HG02571 (cell line): ENCODE results near the gene PCDHAC2.

Experiments
- ATAC-seq: cut with Tn5 transposase; IDR thresholded peaks from one replicate; pipeline ENCODE4 v1.9.1; 2021; ENCODE audit warnings: mild to moderate bottlenecking, moderate library complexity; ENCODE audit not compliant: unreplicated experiment

PCDHAC2 gene

DNA sequence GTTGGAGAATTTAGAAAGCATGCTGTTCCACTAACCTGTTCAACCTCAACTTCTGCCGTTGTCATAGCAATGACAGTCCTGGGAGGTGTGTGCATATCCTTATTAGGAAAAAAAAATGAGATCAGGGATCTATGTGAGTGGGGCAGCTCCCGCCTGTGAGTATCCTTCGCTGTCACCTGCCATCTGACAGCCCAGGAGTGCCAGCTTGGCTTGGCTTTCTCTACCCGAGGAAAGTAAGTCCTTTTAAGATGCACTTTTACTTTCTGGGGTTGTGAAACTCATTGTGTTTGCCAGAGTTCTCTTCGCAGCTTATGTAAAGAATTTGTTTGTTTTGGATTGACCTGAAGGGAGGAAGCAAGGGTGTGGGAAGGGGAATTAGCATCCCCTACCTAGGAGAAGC lies 21.8 kb downstream of the PCDHAC2 start:
- no peak for ATAC-seq

GRCh38 chr5:140988608-140989007 lies 22.3 kb downstream of the PCDHAC2 start:
- ATAC-seq, result no peak

DNA sequence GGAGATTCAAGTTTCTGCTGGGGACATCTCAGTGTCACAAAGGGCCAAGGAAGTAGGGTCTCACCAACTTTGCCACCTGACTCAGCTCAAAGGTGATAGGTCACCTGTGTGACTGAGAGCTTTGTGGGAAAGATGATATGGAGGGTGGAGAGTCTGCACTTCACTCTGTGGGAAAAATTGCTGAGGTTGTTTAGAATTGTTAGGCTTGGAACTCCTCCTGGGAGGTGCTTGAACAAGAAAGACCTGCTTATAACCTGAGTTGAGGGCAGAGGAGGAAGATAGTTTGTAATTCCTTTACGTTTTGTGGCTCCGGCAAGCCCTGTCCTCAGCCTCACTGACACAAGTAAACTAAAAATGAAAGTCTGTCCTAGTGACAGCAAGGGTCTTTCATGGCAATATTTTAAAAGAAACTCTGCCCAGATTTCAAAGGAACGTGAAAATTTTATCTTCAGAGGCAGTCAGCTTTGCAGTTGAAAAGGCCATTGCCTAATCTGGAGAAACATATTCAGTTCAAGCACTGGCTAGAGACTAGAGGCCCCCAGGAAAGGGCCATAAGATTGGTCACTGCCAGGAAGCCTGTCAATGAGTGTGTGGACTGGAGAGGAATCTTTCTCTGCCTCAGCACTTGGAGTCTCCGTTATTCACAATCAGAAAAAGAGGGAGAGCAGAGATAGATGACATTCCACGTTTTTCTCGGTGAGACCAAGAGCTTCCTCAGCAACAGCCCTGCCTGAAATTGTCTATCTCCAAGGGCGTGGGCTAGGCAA lies 23.2 kb downstream of the PCDHAC2 start:
- no peak for ATAC-seq

DNA sequence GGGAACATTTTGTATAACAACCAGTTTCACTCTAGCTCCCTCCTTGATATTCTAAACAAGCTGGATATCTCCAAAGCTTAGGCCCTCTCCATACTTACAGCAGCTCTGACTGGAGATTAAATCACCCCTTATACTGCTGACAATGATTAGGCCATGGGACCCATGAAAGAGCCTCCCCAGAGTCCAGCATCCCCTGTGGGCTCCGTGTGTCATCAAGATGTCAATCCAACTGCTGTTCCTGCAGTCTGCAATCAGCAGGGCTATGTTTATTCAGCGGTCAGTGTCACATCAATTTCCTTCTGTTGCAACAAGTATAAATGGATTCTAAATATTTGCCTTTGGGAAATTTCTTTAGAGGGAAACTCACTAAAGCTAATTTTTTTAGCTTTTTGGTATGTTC lies 26.6 kb downstream of the PCDHAC2 start:
- ATAC-seq, result no peak

DNA sequence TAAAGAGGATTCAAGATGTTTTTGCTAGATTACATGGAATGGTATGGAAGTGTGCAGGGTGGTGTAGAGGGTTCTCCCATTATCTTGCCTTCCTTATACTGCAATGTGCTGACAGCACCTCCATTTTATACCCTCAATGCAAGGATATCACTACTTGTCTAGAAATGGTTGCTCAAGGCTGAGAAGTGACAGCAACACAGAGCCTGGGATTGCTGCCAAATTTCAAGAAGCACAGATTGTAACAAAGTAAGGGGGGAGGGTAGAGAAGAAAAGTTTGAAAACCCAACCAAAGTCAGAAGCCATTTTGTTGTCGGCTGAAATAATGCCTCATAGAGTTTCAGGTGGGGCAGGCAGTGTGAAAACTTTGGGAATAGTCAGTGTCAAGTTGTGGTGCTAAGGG lies 29.8 kb downstream of the PCDHAC2 start:
- no peak for ATAC-seq

DNA sequence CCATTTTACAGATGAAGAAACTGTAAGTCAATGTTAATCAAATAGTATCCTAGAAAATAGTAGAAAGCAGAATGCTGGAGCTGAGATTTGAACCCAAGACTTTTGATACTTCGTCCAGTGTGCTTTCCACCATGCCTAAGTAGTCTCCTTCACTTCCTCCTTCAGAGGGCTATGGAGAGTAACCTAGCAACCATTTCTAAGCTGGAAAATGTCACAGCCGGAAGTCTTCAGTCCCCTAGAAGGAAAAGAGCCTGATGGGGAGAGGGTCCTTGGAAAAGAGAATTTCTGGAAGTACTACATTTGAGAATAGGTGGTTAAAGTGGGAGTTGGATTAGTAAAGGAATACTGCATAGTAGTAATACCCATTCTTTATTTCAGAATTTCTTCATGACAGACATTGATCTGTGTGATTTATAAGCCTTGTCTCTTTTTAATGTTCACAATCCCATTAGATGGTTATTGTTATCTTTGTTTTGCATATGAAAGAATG lies 32.7 kb downstream of the PCDHAC2 start:
- no peak for ATAC-seq

DNA sequence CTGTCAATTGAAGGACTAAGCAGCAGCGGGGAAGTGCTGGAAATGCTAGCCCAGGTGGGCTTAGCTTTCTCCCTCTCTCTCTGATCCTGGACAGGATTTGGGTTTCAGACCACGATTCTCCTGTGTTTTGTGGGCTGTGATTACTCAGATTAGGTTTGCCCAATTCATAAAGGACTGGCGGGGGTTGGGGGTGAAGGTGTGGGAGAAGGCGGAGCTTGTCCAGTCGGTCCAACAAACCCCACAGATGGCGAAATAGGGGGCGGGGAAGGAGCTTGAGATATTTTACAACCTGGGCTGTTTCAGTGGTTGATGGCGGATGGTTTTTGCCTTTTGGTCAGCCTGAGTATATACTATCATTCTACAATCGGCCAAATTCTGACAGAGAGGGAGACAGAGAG lies 35.2 kb downstream of the PCDHAC2 start:
- ATAC-seq, result no peak

DNA sequence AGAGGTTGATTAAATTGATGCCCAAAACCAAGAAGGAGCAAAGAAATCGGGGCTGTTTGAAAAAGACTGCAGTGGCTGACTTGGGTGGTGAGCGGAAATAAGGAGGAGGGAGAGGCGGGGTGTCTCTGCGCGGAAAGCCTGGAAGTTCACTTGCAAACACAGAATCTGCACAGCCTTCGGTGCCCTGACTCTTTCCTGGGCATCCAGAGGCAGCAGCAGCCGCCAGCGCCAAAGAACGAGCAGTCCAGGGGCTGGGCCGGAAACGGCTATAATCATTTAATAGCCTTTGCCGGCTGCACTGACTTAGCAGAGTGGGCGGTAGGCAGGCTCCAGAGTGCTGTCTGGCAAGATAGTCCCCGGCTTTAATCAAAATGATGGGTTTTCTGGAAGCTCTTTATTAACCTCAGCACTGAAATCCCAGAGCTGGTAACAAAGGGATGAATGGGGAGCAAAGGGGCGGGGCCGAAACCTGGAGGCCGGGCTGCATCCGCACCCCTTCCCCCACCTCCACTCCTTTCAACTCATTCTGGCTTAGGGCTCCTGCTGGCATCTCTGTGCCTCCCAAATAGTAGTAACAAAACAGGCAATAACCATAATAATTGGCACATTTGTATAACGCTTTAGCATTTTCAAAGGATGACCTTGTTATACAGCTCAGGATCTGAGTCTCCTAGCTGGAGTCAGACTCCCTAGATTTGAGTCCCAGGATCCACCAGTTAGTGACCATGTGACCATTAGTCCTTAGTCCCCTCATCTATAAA lies 35.7 kb downstream of the PCDHAC2 start:
- no peak for ATAC-seq

DNA sequence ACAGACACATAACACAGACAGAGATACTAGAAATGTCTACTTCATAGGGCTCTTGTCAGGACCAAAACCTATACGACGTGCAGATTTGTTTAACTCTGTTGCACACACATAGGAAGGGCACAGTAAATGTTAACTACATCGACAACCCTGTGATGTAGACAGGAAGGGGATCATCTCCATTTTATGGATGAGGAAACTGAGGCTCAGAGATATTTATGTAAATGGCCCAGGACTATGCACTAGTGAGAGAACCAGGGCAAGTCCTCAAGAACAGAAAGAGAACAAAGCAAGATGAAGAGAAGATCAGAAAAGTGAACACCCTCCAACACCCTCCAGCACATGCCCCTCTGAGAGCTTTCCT lies 36.3 kb downstream of the PCDHAC2 start:
- no peak for ATAC-seq

DNA sequence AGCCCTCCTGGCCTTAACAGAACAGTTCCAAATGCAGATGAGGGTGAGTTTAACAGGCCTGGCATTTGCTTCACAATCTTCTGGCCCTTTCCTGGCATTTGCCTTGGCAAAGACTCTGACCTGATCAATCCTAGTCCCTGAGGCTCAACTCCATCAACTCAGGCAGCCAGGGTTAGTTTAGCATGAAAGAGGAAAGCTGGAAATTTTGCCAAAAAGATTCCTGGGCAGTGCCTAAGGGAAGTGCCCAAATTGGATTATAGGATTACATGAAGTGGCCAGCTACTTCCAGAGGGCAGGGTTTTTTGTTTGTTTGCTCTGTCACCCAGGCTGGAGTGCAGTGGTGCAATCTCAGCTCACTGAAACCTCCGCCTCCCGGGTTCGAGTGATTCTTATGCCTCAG lies 36.8 kb downstream of the PCDHAC2 start:
- ATAC-seq, result no peak

GRCh38 chr5:141003791-141004611 lies 37.7 kb downstream of the PCDHAC2 start:
- no peak for ATAC-seq

GRCh38 chr5:141007791-141008190 lies 41.5 kb downstream of the PCDHAC2 start:
- ATAC-seq, result no peak

- ATAC-seq, result no peak
Measured at GRCh38 chr5:141010047-141010793, 43.9 kb downstream of the PCDHAC2 start.

- ATAC-seq, result no peak
Measured at GRCh38 chr5:141017943-141018342, 51.7 kb downstream of the PCDHAC2 start.
